LHCN-M2 (cell line): ENCODE measurements around the gene IGDCC3. TPM values are rescaled to one million over a fixed set of nuclear protein-coding genes. Genes with fewer than 3 reads are reported as not detected.
"Not testable (repeated sequence)": the region's sequence is repeated elsewhere in the genome, so short reads cannot be mapped to it uniquely, and the experiment has no call there.

ENCODE experiments used
- DNase-seq: peaks from one replicate; pipeline ENCODE4 v3.0.0-alpha.2; 2012; ENCODE audit warnings: low read depth
- total RNA-seq: library from RNA; depleted of rRNA; stranded (reverse); fragments of >200 nt; gene quantifications from 2 replicates; pipeline ENCODE4 v1.2.3, GENCODE V29; 2014

IGDCC3 gene
- total RNA-seq, 1 experiment from 2014 or later, result not detected

- DNase-seq, result no peak
Observed at GRCh38 chr15:65370885-65371284, 6.9 kb downstream of the IGDCC3 start.

GRCh38 chr15:65369651-65370050, 8.2 kb downstream of the IGDCC3 start:
- no peak for DNase-seq

GRCh38 chr15:65369212-65369547, 8.6 kb downstream of the IGDCC3 start:
- DNase-seq, result no peak

- no peak for DNase-seq
Observed at GRCh38 chr15:65368302-65369211, 9.2 kb downstream of the IGDCC3 start.

- DNase-seq, result no peak
Observed at GRCh38 chr15:65366122-65366892, 11.5 kb downstream of the IGDCC3 start.

- DNase-seq, result no peak
Observed at GRCh38 chr15:65365229-65365628, 12.6 kb downstream of the IGDCC3 start.

GRCh38 chr15:65363766-65364165, 14.0 kb downstream of the IGDCC3 start:
- no peak for DNase-seq

- no peak for DNase-seq
Observed at GRCh38 chr15:65363306-65363705, 14.5 kb downstream of the IGDCC3 start.

GRCh38 chr15:65362491-65362890, 15.3 kb downstream of the IGDCC3 start:
- no peak for DNase-seq

GRCh38 chr15:65361708-65362459, 15.9 kb downstream of the IGDCC3 start:
- no peak for DNase-seq

GRCh38 chr15:65360506-65360905, 17.3 kb downstream of the IGDCC3 start:
- DNase-seq, result no peak

GRCh38 chr15:65355988-65356353, 21.8 kb downstream of the IGDCC3 start:
- no peak for DNase-seq

- DNase-seq, result no peak
Observed at GRCh38 chr15:65355173-65355987, 22.4 kb downstream of the IGDCC3 start.

- DNase-seq, result no peak
Observed at GRCh38 chr15:65354835-65355172, 23.0 kb downstream of the IGDCC3 start.

- DNase-seq, result not testable (repeated sequence)
Observed at GRCh38 chr15:65351972-65352371, 25.8 kb downstream of the IGDCC3 start.

GRCh38 chr15:65349338-65349737, 28.5 kb downstream of the IGDCC3 start:
- no peak for DNase-seq

- not testable (repeated sequence) for DNase-seq
Observed at GRCh38 chr15:65347756-65348155, 30.0 kb downstream of the IGDCC3 start.

- DNase-seq, result no peak
Observed at GRCh38 chr15:65346856-65347598, 30.8 kb downstream of the IGDCC3 start.

GRCh38 chr15:65344914-65345275, 32.9 kb downstream of the IGDCC3 start:
- DNase-seq, result no peak

- no peak for DNase-seq
Observed at GRCh38 chr15:65344214-65344913, 33.4 kb downstream of the IGDCC3 start.
